T47D (cell line): ENCODE results near the gene OR5AN1.
"Not testable (repeated sequence)": the region's sequence is repeated elsewhere in the genome, so short reads cannot be mapped to it uniquely, and the experiment has no call there.

ENCODE experiments used
- DNase-seq, 2 experiments: peaks; one replicate each; pipeline versions ENCODE4 v3.0.0 to v3.0.0-alpha.2; 2011 to 2012; ENCODE audit warnings: low read depth in 1 of 2, low spot score in 1 of 2
- JUND ChIP-seq: IDR thresholded peaks from 2 replicates; pipeline ENCODE4 v1.6.1; 2012; ENCODE audit warnings: low read depth
- in situ Hi-C: cut with HindIII; loops from 2 replicates; pipeline ENCODE4 v1.10.0; 2016; ENCODE audit warnings: low sequenced_read_pairs, low pct_unique_long_range_greater_than_20kb

OR5AN1 gene, protein sequence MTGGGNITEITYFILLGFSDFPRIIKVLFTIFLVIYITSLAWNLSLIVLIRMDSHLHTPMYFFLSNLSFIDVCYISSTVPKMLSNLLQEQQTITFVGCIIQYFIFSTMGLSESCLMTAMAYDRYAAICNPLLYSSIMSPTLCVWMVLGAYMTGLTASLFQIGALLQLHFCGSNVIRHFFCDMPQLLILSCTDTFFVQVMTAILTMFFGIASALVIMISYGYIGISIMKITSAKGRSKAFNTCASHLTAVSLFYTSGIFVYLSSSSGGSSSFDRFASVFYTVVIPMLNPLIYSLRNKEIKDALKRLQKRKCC

GRCh38 chr11:59358595-59358994 is at the start of gene OR5AN1:
OR5AN1 (plus strand) TSS chr11:59358895; CDS start chr11:59364459, 5,564 bp downstream.
- in situ Hi-C loops: no loop called here
- DNase-seq: no peak
- TF ChIP-seq JUND: no peak

GRCh38 chr11:59335001-59335400 is 23.7 kb upstream of the OR5AN1 start:
- no peak for TF ChIP-seq JUND
- DNase-seq: no peak
- in situ Hi-C loops: no loop called here

DNA sequence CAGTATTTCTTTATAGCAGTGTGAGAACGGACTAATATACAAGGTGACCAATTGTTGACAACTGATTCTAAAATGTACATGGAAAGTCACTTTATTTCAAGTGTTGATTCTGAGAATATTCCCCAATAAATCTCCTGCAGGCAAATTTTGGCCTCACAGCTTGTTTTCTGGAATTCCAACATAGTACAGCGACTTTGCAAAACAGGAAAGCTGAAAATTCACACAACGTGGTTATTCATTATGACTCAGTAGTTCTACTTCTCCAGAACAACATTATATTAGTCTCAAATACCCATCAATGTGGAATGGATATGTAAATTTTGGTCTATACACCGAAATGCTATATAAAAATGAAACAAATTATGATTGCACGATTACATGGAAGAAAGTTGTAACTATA is 22.5 kb upstream of the OR5AN1 start:
- in situ Hi-C loops: no loop called here
- no peak for TF ChIP-seq JUND
- DNase-seq: no peak

DNA sequence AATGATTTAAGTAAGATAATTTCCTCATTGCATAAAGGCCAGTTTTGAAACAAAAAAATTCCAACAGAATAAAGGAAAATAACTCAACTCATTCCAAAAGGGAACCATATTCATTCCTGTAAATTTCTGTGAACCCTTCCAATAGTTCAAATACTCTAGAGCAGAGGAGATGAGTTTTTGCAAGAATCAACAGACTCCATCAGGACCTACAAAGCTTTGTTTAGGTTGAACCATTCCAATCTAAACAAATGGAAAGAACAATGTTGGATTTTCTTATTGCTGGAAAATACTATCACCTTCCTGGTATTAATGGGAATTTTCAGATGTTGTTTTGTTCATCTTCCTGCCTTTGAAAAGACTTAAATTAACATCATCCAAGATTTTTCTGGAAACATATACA is 21.8 kb upstream of the OR5AN1 start:
- TF ChIP-seq JUND: no peak
- in situ Hi-C loops: no loop called here
- DNase-seq: no peak

GRCh38 chr11:59349657-59350056 is 9.0 kb upstream of the OR5AN1 start:
- in situ Hi-C loops, DNase-seq: not testable (repeated sequence)

DNA sequence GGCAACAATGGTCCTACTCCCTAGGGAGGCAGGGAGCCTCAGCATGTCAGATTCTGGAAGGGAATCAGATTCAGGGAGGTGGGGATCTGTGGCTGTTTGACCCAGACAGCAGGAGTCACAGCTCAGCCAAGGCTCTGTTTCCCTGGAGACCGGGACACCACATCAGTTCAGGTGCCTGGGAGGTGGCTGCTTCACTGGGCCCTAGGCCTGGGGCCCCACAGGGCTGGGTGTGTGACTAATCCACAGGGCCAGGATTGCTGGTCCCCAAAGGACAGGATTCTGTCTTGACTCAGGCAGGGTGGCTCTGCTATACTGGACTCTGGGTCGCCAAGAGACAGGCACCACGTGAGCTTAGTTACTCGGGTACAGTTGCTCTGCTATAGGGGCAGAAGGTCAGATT is 3.5 kb upstream of the OR5AN1 start:
- in situ Hi-C loops: no loop called here
- DNase-seq: no peak
- TF ChIP-seq JUND: no peak

GRCh38 chr11:59356561-59356960 is 2.1 kb upstream of the OR5AN1 start:
- in situ Hi-C loops: no loop called here
- DNase-seq: no peak

GRCh38 chr11:59358020-59358419 is 675 bp upstream of the OR5AN1 start:
- DNase-seq: no peak
- no peak for TF ChIP-seq JUND
- in situ Hi-C loops: no loop called here

More at GRCh38 chr11:59356561-59356960, 2.1 kb upstream of the OR5AN1 start:
- no peak for TF ChIP-seq JUND

DNA sequence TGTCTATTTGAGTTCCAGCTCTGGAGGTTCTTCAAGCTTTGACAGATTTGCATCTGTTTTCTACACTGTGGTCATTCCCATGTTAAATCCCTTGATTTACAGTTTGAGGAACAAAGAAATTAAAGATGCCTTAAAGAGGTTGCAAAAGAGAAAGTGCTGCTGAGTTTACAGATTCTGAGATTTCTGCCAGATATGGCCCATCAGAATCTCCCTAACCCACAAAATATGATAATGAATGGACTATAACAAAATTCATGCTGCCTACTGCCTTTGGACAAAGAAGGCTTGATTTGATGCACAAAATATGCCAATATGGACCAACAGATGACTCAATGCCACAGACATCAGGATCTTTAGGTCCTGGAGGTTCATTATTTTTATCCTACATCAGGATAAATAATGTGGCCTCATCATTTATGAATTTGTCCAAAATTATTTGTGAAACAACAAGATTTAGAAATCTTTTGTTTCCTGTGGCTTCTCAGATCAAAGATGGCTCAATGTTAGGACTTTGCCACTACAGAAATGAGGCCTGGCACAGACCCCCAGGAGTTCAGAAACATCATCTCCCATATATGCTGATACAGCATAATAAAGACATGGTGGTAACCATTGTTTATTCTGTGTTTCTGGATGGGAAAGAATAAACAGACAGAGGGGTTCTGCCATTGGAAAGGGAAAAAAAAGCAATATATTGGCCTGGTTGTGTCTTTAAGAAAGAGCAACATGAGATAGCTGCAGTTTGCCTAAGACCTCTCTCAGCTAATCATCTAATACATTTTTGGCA is 6.7 kb downstream of the OR5AN1 start:
- DNase-seq: no peak
- TF ChIP-seq JUND: no peak
- in situ Hi-C loops: no loop called here

GRCh38 chr11:59368238-59369022 is 9.7 kb downstream of the OR5AN1 start:
- DNase-seq: no peak
- no peak for TF ChIP-seq JUND
- in situ Hi-C loops: no loop called here

DNA sequence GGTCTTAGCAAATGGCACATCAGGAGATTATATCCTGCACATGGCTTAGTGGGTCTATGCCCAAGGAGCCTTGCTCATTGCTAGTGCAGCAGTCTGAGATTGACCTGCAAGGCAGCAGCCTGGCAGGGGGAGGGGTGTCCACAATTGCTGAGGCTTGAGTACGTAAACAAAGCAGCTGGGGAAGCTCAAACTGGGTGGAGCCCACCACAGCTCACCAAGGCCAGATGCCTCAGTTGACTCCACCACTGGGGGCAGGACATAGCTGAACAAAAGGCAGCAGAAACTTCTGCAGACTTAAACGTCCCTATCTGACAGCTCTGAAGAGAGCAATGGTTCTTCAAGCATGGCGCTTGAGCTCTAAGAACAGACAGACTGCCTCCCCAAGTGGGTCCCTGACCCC is 13.6 kb downstream of the OR5AN1 start:
- DNase-seq, in situ Hi-C loops: not testable (repeated sequence)

DNA sequence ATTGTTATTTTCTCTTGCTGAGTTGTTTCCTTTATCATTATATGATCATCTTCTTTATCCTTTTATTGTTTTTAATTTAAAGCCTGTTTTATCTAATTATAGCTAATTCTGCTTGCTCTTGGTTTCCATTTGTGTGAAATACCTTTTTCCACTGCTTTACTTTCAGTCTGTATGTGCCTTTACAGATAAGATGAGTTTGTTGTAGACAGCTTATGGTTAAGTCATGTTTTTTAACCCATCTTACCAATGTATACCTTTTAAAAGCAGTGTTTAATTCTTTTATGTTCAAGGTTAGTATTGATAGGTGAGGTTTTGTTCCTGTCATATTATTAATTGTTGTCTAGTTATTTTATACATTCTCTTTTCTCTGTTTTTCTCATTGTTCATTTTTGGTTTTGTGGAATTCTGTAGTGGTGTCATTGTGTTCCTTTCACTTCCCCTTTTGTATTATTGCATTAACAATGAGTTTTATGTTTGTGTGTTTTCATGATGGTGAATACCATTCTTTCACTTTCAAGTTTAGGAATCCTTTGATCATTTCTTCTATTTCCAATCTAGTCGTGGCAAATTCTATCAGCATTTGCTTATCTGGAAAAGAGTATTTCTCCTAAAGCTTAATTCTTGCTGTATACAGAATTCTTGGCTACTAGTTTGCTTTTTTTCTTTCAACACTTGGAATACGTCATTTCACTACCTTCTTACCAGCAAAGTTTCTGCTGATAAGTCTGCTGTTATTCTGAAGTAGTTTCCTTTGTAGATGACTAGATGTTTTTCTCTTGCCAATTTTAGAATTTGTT is 21.8 kb downstream of the OR5AN1 start:
- no peak for DNase-seq

More for the DNA sequence above, 21.8 kb downstream of the OR5AN1 start:
- TF ChIP-seq JUND: no peak
- in situ Hi-C loops: no loop called here
